A549 treated with ZK216348 at 1 μM for 4 hours (cell line): ENCODE measurements around the gene SPRYD3. TPM values are rescaled to one million over a fixed set of nuclear protein-coding genes. Genes with fewer than 3 reads are reported as not detected.

Source experiments
- total RNA-seq: library from RNA; stranded (reverse); fragments of 200-300 nt; extraction: Qiagen RNA extraction; gene quantifications from 5 replicates; pipeline ENCODE4 v1.2.3, GENCODE V29; 2022; ENCODE audit warnings: low read depth

SPRYD3 gene, protein sequence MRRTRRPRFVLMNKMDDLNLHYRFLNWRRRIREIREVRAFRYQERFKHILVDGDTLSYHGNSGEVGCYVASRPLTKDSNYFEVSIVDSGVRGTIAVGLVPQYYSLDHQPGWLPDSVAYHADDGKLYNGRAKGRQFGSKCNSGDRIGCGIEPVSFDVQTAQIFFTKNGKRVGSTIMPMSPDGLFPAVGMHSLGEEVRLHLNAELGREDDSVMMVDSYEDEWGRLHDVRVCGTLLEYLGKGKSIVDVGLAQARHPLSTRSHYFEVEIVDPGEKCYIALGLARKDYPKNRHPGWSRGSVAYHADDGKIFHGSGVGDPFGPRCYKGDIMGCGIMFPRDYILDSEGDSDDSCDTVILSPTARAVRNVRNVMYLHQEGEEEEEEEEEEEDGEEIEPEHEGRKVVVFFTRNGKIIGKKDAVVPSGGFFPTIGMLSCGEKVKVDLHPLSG
- 25.6 to 40.9 TPM (median 38.3 TPM) in 5 replicates for total RNA-seq

GRCh38 chr12:53079226-53080117 is at the start of gene SPRYD3:
Gene SPRYD3, minus strand, starts transcription at chr12:53079390. Its CDS starts 57 bp downstream, at chr12:53079333.

DNA sequence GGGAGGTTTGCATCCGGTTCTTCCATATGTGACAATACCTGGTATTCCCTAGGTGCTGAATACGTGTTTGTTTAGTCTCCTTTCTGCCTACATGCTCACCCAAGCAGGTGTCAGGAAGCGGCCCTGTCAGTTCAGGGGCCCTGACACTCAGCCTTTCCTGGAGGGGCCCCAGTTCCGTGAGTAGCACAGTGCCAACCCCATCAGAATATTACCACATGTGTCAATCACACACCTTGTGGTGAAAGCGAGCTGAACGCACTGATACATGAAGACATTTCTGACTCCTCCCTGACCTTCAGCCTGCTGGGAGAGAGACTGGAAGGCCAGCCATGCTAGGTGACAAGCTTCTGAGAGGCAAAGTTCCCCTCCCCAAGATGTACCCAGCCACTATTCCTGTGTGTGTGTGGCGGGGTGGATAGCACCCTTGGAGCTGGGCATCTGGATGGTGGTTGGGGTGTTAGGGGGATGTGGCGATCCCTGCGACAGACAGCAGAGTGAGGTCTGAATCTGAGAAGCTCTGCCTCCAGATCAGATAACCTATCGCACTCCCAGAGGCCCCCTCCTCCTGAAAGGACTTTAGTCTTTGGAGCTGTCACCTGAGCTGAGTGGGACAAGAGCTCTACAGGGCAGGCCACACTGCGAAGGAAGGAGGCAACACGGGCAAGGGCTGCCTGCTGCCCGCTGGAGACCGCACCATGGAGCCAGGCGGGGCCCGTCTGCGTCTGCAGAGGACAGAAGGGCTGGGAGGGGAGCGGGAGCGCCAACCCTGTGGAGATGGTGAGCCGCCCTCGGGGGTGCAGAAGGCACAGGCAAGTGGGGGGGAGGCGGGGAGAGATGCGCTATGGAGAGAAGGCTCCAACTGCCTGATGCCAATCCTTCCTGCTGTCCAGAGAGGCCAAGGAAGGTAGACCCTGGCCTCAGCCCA is 24.0 kb upstream of the SPRYD3 start, which contains the start of gene SOAT2:
TSS of gene SOAT2 (plus strand) at position 604 of the 925 bp plus-strand sequence. CDS start at position 696, 92 bp downstream.

DNA sequence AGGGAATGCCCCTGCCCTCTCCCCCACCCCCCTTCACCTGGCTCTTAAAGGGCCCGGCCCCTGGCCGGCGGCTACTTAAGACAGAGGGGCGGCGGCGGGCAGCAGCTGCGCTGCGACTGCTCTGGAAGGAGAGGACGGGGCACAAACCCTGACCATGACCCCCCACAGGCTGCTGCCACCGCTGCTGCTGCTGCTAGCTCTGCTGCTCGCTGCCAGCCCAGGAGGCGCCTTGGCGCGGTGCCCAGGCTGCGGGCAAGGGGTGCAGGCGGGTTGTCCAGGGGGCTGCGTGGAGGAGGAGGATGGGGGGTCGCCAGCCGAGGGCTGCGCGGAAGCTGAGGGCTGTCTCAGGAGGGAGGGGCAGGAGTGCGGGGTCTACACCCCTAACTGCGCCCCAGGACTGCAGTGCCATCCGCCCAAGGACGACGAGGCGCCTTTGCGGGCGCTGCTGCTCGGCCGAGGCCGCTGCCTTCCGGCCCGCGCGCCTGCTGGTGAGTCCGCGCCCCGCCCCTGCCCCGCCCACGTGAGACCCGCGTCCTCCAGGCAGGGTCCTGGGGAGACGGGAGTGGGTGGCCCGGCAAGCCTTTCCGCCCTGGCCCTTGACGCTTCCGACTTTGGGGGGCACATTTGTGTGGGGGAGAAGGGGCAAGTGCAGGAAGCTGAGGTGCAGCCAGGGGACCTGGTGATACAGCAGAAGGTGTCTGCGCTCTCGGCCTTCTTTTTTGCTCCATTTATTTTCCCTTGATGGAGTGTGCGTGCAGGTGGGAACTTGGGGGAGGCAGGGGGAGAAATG is 18.6 kb upstream of the SPRYD3 start, which contains the start of gene IGFBP6:
TSS of gene IGFBP6 (plus strand) at position 104 of the 790 bp plus-strand sequence. CDS start at position 155, 51 bp downstream.

GRCh38 chr12:53049571-53050318 is 29.4 kb downstream of the SPRYD3 start, which contains the start of gene TNS2:
Gene TNS2, plus strand, starts transcription at chr12:53050065. Its CDS starts 121 bp downstream, at chr12:53050186.

Other genes starting within 250 kb of the SPRYD3 start
- 0.09 TPM in 1 of 5 replicates, not detected in the others for gene KRT79, start 245.1 kb downstream of the SPRYD3 start, total RNA-seq
- 0.24 TPM in 1 of 5 replicates, not detected in the others for gene KRT78, start 230.4 kb downstream of the SPRYD3 start, total RNA-seq
- 3,219 to 4,452 TPM (median 4,030 TPM) in 5 replicates for gene KRT8, start 174.3 kb downstream of the SPRYD3 start, total RNA-seq
- gene KRT18, start 130.3 kb downstream of the SPRYD3 start, total RNA-seq: 2,322 to 2,859 TPM (median 2,818 TPM) in 5 replicates
- 266 to 393 TPM (median 311 TPM) in 5 replicates for gene EIF4B, start 72.9 kb downstream of the SPRYD3 start, total RNA-seq
- gene TNS2, start 29.3 kb downstream of the SPRYD3 start, total RNA-seq: 26.9 to 52.9 TPM (median 44.2 TPM) in 5 replicates
- 122 to 254 TPM (median 227 TPM) in 5 replicates for gene IGFBP6, start 18.3 kb upstream of the SPRYD3 start, total RNA-seq
- gene SOAT2, start 24.1 kb upstream of the SPRYD3 start, total RNA-seq: 0.14 to 0.75 TPM (median 0.23 TPM) in 5 replicates
- 14.2 to 19.0 TPM (median 15.8 TPM) in 5 replicates for gene ZNF740, start 101.3 kb upstream of the SPRYD3 start, total RNA-seq
- gene CSAD, start 101.5 kb upstream of the SPRYD3 start, total RNA-seq: 3.1 to 10.9 TPM (median 7.6 TPM) in 5 replicates
- 0.35 to 0.95 TPM (median 0.41 TPM) in 5 replicates for gene ITGB7, start 127.9 kb upstream of the SPRYD3 start, total RNA-seq
- gene RARG, start 152.8 kb upstream of the SPRYD3 start, total RNA-seq: 19.7 to 30.7 TPM (median 29.4 TPM) in 5 replicates
- 10.5 to 24.6 TPM (median 22.1 TPM) in 5 replicates for gene ESPL1, start 188.9 kb upstream of the SPRYD3 start, total RNA-seq
- 459 to 605 TPM (median 496 TPM) in 5 replicates for gene PFDN5, start 216.2 kb upstream of the SPRYD3 start, total RNA-seq
- 66.3 to 92.7 TPM (median 86.6 TPM) in 5 replicates for gene MYG1, start 220.3 kb upstream of the SPRYD3 start, total RNA-seq
- gene AAAS, start 242.2 kb upstream of the SPRYD3 start, total RNA-seq: 66.2 to 81.3 TPM (median 77.4 TPM) in 5 replicates